ENCODE data around the gene STAT3. TPM values are rescaled to one million over a fixed set of nuclear protein-coding genes. Genes with fewer than 3 reads are reported as not detected.

Gene STAT3
- total RNA-seq, 4 donors from 2014 or later = 115 to 298 (median 171) TPM

GRCh38 chr17:42275527-42276358 lies 112.5 kb downstream of the STAT3 start:
- Histone ChIP-seq H3K27ac (peak overlapping the region; percentile 94 to 96), H3K4me3 (peak overlapping the region; percentile 77 to 99), H3K36me3 (no peaks in the 10 kb centered on the region), H3K4me1 (no peaks in the 10 kb centered on the region), H3K9me3 (no peaks in the 10 kb centered on the region), H3K27me3 (no peaks in the 10 kb centered on the region)
- no peak for TF ChIP-seq CTCF (IDR thresholded peaks at IDR 0.05)
- TF ChIP-seq POLR2A (IDR thresholded peaks at IDR 0.05) = no peak
- intact Hi-C loops (cut with DNase I; ENCODE audit: low total_unique reads) = no loop called here
- peak; percentile 54 to 59 for DNase-seq

- no peaks in the 10 kb centered on the region for H3K4me1 ChIP-seq
- no peaks in the 10 kb centered on the region for H3K27me3 ChIP-seq
- no peaks in the 10 kb centered on the region for H3K9me3 ChIP-seq
- intact Hi-C loops (cut with DNase I; ENCODE audit: low total_unique reads) = no loop called here
- no peaks in the 10 kb centered on the region for H3K36me3 ChIP-seq
- DNase-seq = no peak
- peak overlapping the region; percentile 77 to 99 for H3K4me3 ChIP-seq
- peak overlapping the region; percentile 94 to 96 for H3K27ac ChIP-seq
- TF ChIP-seq POLR2A (IDR thresholded peaks at IDR 0.05) (no peak), CTCF (IDR thresholded peaks at IDR 0.05) (no peak)
Observed at GRCh38 chr17:42274812-42275526, 113.3 kb downstream of the STAT3 start.

- no peak for TF ChIP-seq CTCF (IDR thresholded peaks at IDR 0.05)
- no peak for TF ChIP-seq POLR2A (IDR thresholded peaks at IDR 0.05)
- Histone ChIP-seq H3K9me3 (no peaks in the 10 kb centered on the region), H3K27ac (peak overlapping the region; percentile 94 to 96), H3K27me3 (no peaks in the 10 kb centered on the region), H3K4me1 (no peaks in the 10 kb centered on the region), H3K36me3 (no peaks in the 10 kb centered on the region), H3K4me3 (no peak overlapping the region)
- DNase-seq = no peak
- intact Hi-C loops (cut with DNase I; ENCODE audit: low total_unique reads) = no loop called here
Observed at GRCh38 chr17:42274253-42274542, 114.0 kb downstream of the STAT3 start.

DNA sequence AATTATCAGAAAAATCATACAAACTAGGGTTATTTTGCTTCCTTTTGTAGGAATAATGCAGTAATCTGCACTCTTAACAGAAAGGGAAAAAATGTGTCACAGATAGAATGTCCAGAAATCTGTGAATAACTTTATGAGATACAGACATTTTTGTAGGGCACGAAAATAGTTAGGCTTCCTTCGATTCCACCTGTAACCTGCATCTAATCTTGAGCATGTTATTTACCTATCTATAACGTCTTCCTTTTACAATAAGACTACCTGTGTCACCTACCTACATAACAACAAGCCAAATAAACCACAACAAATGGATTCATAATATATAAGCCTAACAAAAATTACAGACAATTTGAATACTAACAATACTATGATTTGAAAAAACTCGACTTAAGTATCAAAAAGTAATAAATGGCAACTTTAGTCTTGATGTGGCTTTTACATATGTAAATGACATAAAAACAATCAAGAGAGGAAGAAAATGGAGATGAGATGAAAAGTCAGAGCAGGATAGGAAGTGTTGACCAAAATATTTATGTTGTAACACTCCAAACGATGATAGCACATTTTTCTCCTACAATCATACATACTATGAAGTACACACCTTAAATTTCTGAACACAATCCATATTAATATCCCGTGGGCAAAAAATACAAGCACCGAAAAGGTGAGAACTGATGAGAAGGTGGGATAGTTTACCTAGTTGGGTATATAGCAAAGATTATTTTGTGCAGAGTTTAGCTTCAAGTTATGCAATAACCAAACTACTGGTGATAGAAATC lies 114.6 kb downstream of the STAT3 start:
- Histone ChIP-seq H3K4me3 (no peak overlapping the region), H3K36me3 (no peaks in the 10 kb centered on the region), H3K27me3 (no peaks in the 10 kb centered on the region), H3K9me3 (no peaks in the 10 kb centered on the region), H3K27ac (peak overlapping the region in 1 of 2 donors; percentile 31), H3K4me1 (no peaks in the 10 kb centered on the region)
- TF ChIP-seq POLR2A (IDR thresholded peaks at IDR 0.05) = no peak
- no peak for TF ChIP-seq CTCF (IDR thresholded peaks at IDR 0.05)
- intact Hi-C loops (cut with DNase I; ENCODE audit: low total_unique reads) = no loop called here
- DNase-seq = no peak
